DMS153 (cell line): ENCODE results near the gene HSPBAP1.
"Not testable (repeated sequence)": the region's sequence is repeated elsewhere in the genome, so short reads cannot be mapped to it uniquely, and the experiment has no call there.

Experiments
- DNase-seq: peaks from one replicate; lab custom pipeline; 2025; lab: John Stamatoyannopoulos, UW

The HSPBAP1 gene

DNA sequence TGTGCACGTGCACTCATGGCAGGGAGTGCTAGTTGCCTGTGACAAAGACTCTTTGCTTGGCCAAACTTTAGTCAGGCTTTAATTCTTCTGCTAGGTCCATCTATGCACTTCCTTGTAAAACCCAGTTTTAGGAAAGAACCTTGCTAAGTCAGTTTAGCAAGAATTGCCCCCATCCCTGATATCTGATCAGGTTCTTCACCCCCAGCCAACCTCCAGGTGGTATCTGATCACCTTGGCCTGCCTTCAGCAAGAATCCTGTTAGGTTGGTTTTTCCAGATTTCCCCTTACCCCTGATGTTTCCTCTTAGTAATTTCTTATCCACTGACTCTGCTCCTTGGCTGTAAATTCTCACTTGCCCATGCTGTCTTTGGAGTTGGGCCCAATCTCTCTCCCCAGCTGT lies 8.4 kb downstream of the HSPBAP1 start:
- DNase-seq, result no peak

DNA sequence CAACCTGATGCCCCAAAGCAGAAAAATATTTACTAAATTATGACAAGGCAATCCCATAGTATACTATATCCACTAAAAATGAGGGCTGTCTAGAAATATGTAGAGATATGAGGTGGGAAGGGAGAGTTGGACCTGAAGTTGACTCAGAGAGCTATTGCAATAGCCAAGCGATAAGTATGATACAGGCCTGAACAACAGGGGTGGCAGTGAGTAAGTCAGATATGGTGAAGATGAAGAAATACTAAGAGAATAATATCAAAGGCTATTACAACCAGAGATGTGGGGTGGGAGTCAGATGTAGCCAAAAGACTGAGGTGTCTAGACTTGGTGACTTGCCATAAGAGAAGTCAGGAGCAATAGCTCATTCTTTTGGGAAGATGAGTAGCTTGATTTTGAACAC lies 9.2 kb downstream of the HSPBAP1 start:
- no peak for DNase-seq

DNA sequence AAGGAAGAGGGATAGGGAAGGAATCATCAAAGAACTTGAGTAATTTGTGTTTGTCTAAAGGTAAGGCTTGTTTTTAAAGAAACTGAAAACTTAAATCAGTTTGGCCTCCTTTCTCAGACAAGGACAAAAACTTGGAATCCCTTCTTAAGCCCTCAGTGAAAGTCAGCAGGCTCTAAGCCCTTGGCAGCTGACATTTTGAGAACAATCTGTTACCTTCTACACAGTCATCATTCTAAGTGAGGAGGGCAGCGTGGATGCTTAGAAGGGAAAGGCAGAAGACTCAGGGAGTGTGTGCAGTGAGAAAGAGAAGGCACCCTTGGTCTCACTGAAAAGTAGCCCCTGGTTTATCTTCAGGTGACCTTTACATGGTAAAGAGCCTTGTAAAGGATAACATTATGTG lies 10.8 kb downstream of the HSPBAP1 start:
- DNase-seq, result no peak

DNA sequence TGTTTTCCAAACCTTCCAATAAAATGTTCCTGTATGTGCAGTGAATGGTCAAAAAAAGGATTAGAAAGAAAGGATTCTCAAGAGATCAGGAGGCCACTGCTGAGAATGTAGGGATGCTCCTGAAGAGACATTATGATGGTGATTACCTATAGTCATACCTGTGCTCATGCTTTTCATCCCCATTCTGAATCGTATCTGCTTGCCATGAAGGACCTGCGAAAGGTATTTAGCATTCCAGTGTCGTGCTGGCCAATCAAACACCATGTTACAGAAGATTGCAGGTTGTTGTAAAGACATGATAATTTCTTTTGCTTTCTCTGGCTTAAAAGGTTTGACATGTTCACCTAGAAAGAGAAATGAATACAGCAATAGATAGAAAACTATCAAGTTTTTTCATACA lies 16.1 kb downstream of the HSPBAP1 start:
- DNase-seq, result no peak

DNA sequence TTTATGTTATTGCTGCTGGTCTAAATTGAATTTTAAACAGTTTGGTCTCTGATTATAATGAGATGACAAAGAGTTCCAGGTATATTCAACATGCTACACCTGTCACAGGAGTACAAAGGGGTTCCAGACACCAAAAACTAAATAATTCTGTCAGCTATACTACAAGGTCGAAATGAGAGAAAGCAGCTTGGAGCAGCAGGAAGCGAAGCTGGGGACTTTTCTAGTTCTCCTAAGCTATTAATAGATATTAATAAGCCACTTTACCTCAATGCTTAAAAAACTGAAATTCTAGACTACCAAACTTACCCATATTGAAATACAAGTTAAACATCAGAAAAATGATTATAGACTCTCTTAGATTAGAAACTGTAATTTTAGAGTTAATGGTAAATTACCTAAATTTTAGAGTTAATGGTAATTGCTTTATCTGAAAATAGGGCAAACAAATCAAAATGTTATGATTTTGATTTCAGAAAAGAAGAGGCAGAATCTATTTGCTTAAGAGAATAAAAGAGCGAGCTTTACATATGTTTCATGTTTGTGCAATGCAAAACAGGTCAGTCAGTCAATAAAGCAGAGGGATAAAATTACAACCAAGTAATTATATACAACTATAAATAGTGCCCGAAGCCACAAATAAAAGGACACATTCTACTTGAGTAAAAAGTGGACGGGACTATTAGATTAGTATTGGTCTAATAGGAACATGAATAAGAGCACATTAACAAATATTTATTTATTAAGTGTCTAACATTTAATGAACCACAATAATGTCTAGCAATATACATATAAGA lies 16.8 kb downstream of the HSPBAP1 start:
- no peak for DNase-seq

DNA sequence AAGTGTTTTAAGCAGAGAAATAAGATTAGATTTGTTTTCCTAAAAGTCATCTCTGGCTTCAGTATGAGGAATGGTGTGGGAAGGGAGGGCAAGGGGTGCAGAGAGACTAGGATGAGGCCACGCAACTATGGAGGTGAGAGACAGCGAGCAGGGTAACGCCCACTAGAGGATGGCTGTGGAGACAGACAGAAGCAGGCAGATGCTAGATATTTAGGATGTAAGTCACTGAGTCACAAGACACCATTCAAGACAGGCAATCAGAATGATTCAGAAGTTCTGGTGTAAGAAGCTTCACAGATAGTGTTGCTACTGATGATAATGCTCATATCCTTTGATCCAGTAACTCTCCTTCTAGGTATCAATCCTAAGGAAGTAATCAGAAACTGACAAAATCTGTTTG lies 19.1 kb downstream of the HSPBAP1 start:
- DNase-seq, result no peak

DNA sequence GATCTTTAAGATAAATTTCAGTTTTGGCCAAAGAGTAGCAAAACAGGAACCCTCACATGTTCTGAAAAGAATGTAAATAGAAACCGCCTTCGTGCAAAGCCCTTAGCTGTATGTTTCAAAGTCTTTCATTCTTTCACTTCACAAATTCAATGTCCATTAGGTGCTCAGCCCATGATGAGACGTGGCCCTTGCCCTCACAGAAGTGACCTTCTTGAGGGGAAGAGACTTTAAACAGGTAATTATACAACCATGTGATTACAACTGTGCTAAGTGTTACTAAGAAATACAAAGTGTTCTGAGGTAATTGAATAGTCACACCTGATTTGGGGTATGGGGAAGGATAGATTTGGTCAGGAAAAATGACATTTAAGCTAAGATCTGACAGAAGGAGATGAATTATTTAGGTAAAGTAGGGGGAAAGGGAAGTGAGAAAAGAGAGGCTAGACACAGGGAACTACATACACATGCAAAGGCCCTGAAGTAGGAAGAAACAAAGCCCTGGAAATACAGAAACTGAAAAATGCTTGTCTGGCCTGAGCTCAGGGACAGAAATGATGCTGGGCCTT lies 19.6 kb downstream of the HSPBAP1 start:
- DNase-seq, result no peak

DNA sequence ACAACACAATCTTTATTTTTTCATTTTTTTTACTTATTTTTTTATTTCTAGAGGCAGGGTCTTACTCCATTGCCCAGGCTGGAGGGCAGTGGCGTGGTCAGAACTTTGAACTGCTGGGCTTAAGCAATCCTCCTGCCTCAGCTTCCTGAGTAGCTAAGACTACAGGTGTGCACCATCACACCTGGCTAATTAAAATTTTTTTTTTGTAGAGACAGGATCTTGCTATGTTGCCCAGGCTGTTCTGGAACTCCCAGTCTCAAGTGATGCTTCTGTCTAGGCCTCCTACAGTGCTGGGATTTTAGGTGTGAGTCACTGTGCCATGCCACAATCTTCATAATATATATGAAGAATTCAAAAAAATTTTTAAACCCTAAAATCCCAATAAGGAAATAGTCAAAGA lies 20.8 kb downstream of the HSPBAP1 start:
- no peak for DNase-seq

DNA sequence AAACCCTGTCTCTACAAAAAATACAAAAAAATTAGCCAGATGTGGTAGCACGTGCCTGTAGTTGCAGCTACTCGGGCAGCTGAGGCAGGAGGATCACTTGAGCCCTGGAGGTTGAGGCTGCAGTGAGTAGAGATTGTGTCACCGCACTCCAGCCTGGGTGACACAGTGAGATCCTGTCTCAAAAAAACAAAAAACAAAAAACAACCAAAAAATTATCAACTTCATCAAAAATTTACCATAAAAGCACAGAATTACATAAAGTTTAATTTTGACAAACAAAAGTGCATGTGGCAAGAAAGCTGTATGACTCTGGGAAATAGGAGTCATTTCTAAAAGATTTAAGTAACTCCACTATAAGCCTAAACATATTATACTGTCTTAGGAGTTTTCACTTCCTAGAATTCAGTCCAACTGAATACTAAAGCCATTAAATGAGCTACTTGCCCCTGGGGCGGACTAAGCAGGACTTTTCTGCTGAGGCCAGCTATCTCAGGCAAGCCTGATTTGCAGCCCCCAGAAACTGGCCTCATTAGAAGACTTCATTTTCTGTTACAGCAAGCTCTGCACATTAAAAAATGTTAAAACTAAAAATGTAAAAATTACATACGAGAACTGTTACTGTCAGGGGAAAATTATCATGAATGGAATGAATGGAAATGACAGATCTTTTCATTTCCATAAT lies 23.0 kb downstream of the HSPBAP1 start:
- DNase-seq, result no peak

DNA sequence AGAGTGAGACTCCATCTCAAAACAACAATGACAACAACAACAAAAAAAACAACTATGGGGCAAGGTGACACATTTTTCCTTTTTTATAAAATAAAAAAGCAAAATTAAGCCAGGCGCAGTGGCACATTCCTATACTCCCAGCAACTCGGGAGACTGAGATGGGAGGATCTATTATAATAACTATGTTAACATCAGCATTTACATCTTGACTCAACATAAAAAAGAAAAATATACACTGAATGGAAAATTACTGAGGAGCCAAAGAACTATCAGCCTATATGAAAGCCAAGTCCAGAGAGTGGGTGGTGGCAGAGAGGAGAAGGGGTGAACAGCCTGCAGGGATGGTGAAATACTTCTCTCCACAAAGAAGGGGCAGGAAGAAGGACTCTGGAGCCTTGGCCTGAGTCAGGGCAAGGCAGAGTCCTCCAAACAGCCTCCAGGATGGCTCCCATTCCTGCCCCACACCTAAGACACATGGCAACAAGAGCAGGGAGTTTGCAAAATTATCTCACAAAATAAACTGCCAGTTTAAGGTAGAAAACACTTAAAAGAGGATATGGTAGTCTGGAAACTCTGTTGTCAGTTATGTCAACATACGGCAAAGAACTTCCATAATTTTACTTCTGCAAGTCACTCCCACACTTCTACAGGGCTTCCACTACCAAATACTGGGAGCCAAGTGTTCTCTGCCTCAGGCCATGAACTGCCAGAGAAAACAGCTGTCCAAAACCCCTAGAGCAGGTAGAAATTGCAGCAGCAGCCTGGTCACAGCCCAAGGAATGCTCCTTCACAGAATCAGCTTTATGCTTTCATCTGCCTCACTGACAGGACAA lies 25.9 kb downstream of the HSPBAP1 start:
- no peak for DNase-seq

DNA sequence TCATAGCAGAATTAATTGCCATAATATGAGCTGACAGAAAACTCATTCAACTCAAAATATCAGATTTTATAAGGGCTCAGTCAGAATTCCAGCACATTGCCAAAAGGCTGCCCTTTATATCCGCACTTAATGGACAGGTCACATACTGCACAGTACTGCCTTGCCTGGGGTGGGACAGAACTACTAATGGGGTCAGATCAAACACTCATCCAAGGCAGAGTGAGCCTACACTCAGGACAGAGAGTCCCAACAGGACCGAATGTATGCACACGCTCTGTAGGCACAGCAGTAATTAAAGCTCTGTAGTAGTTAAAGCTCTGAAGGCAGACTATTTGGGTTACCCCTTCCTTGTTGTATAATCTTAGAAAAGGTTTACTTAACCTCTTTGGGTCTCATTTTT lies 27.2 kb downstream of the HSPBAP1 start:
- DNase-seq, result no peak

DNA sequence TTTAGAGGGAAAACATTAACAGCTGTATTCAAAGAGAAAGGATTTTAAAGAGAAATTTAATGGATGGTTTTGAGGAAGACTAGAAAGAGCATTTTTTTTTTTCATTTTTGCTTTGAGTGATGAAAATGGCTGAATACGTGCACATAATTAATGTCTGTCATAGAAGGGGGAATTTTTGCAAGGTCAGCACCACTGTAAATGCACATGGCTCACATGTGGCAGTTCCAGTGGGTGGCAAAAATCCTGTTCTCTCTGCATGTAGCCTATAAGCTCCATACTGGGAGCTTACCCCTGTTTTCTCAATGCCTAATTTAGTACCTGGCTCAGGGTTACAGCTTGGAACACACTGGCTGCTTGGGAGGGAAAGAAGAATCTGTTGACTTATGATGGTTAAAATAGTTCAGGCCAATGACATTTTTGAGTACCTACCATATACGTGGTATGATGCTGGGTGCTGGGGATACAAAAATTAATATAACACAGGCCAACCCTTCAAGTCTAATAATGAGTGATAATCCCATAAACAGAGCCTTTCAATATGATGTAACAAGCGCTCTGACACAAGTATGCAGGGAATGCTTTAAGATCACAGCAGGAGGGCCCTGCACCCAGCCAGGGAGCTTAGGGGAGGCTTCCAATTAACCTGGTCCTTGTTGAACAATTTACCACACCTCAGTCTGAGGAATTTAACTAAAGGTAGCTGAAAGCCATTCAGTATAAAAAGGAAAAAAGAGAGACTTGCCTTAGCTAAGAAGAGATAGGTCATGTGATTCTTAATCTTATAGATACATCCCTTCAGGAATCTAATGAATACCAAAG lies 33.0 kb downstream of the HSPBAP1 start:
- DNase-seq, result no peak

DNA sequence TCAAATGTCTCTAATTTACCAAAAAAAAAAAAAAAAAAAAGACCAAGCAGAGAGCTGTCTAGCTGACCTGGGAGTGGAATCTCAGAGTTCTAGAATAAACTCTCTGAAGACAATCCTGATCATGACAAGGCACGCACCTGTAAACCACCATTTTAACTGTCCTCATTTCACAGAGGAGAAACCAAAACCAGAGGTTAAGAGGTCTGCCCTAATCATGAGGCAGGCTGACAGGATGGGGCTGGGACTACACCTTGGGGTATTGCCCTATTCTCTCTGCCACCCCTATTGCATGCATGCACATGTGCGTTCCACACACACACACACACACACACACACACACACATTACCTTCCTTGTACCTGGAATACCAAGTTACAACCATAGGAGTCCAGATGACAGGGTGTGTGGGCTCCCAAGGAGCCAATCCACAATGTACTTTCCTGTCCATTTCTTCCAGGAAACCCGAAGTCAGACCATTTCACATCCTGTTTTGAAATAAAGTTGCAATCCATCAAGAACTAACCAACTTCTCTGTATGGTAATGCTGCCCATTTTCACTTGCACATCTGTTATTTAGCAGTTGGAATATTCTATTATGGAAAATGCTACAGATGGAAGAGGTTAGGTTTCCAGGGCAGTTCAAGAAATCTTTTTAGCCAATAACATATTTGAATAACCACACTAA lies 34.6 kb downstream of the HSPBAP1 start:
- no peak for DNase-seq

DNA sequence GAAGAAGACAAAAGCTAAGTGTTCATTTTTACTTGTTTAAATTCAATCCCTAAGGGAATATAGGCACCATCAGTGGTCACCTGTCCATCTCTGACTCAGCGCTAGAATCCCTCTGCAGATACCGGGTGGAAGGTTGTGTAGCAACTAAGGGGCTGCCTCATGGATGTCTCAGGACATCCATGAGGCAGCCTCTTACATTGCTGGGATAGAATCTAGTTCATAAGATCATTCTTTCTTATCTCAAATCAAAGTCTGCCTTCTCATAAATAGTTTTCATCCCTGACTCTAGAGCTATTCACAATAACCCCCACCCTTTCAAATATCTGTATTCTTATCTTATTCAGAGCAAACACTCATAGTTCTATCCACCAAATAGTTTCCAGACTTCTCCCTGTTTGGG lies 38.1 kb downstream of the HSPBAP1 start:
- no peak for DNase-seq

DNA sequence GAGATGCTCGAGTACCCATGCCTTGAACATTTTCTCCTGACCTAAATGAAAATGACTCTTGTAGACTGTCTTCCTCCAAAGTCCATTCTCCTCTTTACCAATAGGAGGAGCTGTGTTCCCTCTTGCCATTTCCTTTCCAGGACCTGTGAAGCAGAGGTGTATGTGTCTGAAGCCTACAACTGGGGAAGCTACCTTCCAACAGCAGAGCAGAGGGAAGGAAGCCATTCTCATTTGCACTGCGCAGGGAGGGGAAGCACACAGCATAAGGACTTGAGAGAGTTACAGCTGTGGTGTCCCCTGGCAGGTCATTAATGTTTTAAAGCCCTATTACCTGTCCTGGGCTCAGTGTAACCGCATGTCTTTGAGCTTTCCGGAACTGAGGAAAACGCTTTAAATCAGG lies 38.7 kb downstream of the HSPBAP1 start:
- DNase-seq, result no peak

DNA sequence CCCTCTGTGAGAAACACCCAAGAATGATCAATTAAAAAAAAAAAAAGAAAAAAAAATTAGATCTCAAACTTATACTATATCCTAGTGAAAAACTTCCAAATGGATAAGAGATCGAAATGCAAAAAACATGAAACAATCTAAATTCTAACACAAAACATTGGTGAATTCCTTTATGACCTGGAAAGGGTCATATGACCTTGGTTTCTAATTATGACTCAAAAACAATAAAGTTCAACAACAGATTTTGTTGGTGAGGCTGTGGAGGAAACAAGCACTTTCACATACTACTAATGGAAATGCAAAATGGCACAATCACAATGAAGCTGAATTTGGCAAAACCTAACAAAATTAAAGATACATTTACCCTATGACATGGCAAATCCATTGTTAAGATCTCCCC lies 45.3 kb downstream of the HSPBAP1 start:
- no peak for DNase-seq

DNA sequence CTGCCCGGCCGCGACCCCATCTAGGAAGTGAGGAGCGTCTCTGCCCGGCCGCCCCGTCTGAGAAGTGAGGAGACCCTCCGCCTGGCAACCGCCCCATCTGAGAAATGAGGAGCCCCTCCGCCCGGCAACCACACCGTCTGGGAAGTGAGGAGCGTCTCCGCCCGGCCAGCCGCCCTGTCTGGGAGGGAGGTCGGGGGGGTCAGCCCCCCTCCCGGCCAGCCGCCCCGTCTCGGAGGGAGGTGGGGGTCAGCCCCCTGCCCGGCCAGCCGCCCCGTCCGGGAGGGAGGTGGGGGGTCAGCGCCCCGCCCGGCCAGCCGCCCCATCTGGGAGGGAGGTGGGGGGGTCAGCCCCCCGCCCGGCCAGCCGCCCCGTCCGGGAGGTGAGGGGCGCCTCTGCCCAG lies 46.3 kb downstream of the HSPBAP1 start:
- not testable (repeated sequence) for DNase-seq

DNA sequence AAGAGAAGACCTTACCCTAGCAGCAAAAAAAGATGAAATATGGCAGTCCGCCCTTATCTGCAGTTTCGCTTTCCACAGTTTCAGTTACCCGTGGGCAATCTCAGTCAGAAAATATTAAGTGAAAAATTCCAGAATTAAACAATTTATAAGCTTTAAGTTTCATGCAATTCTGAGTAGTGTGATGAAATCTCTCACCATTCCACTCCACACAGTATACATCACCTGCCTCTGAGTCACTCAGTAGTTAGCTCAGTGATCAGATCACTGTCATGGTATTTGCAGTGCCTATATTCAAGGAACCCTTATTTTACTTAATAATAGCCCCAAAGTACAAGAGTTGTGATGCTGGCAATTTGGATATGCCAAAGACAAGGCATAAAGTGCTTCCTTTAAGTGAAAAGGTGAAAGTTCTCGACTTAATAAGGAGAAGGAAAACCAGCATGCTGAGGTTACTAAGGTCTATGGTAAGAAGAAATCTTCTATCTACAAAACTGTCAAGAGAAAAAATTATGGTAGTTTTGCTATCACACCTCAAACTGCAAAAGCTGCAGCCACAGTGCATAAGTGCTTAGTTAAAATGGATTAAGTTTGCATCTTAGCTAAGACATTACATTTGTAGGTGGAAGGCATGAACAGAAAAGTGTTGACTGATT lies 48.1 kb downstream of the HSPBAP1 start:
- no peak for DNase-seq

DNA sequence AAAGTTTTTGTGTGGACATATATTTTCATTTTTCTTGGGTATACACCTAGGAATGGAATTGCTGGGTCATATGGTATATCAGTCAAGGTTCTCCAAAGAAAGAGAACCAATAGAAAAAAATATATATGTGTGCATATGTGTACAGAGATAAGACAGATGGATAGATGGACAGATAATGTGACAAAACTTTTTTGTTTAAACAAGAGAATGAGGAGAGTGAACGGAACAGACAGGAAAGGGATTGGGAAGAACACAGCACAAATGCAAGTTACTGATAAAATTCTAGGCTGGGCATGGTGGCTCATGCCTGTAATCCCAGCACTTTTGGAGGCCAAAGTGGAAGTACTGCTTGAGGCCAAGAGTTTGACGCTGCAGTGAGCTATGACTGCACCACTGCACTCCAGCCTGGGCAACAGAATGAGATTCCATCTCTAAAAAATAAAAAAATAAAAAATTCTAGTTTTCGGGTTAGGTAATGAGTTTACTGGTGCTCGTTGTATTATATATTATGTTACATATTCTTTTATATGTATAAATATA lies 50.0 kb downstream of the HSPBAP1 start:
- DNase-seq, result no peak

DNA sequence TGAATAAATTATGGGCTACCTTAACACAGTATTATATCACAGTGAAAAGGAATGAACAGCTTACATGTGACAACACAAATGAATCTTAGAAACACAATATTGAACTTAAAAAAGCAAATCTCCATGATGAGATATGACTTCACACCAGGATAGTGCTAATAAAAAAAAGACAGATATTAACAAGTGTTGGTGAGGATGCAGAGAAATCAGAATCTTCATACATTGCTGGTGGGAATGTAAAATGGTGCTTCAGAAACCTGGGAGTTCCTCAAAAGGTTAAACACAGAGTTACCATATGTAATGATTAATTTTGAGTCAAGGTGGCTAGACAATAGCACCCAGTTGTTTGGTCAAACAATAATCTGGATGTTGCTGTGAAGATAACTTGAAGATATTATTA lies 51.4 kb downstream of the HSPBAP1 start:
- DNase-seq, result no peak
